Vagina (tissue), 2 donors: ENCODE data around the gene TTLL12.

Experiments
- CTCF ChIP-seq, 3 experiments: fragments of 450-650 bp in 2 of 3; fragments of 200-600 bp in 1 of 3; sonication (generic) in 1 of 3; IDR thresholded peaks; one replicate each; pipeline ENCODE4 v1.5.1; 2017 to 2019; ENCODE audit warnings: antibody characterized with exemption in 3 of 3, mild to moderate bottlenecking in 2 of 3, moderate library complexity in 2 of 3
- POLR2A ChIP-seq, 2 donors: fragments of 450-650 bp; IDR thresholded peaks; one replicate each; pipeline ENCODE4 v1.6.1; 2017; ENCODE audit warnings: antibody characterized with exemption in 2 of 2, mild to moderate bottlenecking in 2 of 2, moderate library complexity in 2 of 2

DNA sequence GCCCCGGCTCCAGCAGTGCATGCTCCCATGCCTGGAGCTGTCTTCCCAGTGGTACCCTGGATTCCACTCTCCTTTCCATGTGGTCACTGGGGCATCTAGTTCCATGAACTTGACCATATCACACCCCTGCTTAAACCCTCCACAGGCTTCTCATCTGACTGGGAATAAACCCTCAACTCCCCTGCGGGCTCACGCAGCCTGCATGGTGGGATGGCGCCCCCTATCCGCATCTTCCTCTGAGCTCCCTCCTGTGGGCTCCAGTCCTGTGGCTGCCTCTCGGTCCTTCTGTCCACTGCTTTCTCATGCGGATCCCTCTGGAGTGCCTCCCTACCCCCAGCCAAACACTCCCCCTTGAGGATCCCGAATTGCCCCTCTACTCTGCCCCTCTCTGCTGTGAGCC, 41.4 kb upstream of the TTLL12 start:
- TF ChIP-seq POLR2A (IDR thresholded peaks at IDR 0.05) (no peak), CTCF (IDR thresholded peaks at IDR 0.05) (no peak)
